Activated CD8-positive, alpha-beta memory T cell treated with anti-CD3 and anti-CD28 coated beads for 36 hours (primary cell): ENCODE measurements around the gene VCAM1. TPM values are rescaled to one million over a fixed set of nuclear protein-coding genes. Genes with fewer than 3 reads are reported as not detected.
"Not testable (repeated sequence)": the region's sequence is repeated elsewhere in the genome, so short reads cannot be mapped to it uniquely, and the experiment has no call there.

ENCODE experiments used
- CTCF ChIA-PET: fragments of 350-600 bp; sonication (Branson Sonifier 250); formaldehyde crosslinking; loops from one replicate; lab custom pipeline; 2021; ENCODE audit warnings: antibody characterized with exemption; lab: Charles Lee
- POLR2A ChIA-PET: fragments of 350-600 bp; sonication (Branson Sonifier 250); formaldehyde crosslinking; loops from one replicate; lab custom pipeline; 2021; ENCODE audit warnings: antibody characterized with exemption; lab: Charles Lee
- total RNA-seq, 2 experiments: library from RNA; stranded (reverse); gene quantifications; one replicate each; pipeline ENCODE4 v1.2.3, GENCODE V29; 2021

The VCAM1 gene
- total RNA-seq, 2 experiments from 2014 or later, result 1.9 to 2.4 TPM

- CTCF ChIA-PET, result no interaction called here
These were observed 49.8 kb downstream of the VCAM1 start for GRCh38 chr1:100769323-100769722.

GRCh38 chr1:100769906-100770646 lies 50.5 kb downstream of the VCAM1 start:
- POLR2A ChIA-PET, result no interaction called here
- CTCF ChIA-PET, result no interaction called here

More at GRCh38 chr1:100769323-100769722, 49.8 kb downstream of the VCAM1 start:
- POLR2A ChIA-PET, result no interaction called here

GRCh38 chr1:100773444-100773843 lies 53.9 kb downstream of the VCAM1 start:
- POLR2A ChIA-PET, result no interaction called here
- CTCF ChIA-PET, result no interaction called here

- ChIA-PET POLR2A (no interaction called here), CTCF (no interaction called here)
These were observed 54.8 kb downstream of the VCAM1 start for GRCh38 chr1:100774370-100774769.

GRCh38 chr1:100775483-100775882 lies 55.9 kb downstream of the VCAM1 start:
- POLR2A ChIA-PET, result no interaction called here
- CTCF ChIA-PET, result no interaction called here

- ChIA-PET POLR2A (no interaction called here), CTCF (no interaction called here)
These were observed 59.2 kb downstream of the VCAM1 start for GRCh38 chr1:100778748-100779147.

GRCh38 chr1:100780814-100781213 lies 61.3 kb downstream of the VCAM1 start:
- POLR2A ChIA-PET, result no interaction called here
- CTCF ChIA-PET, result no interaction called here

GRCh38 chr1:100781728-100782127 lies 62.2 kb downstream of the VCAM1 start:
- CTCF ChIA-PET, POLR2A ChIA-PET: not testable (repeated sequence)

- CTCF ChIA-PET, result no interaction called here
These were observed 63.0 kb downstream of the VCAM1 start for GRCh38 chr1:100782473-100783039.

GRCh38 chr1:100785470-100786052 lies 66.0 kb downstream of the VCAM1 start:
- CTCF ChIA-PET, result no interaction called here
- POLR2A ChIA-PET, result no interaction called here

More at GRCh38 chr1:100782473-100783039, 63.0 kb downstream of the VCAM1 start:
- POLR2A ChIA-PET, result no interaction called here

- ChIA-PET CTCF (no interaction called here), POLR2A (no interaction called here)
These were observed 67.3 kb downstream of the VCAM1 start for GRCh38 chr1:100786870-100787269.

Other genes with a start within 250 kb of the VCAM1 start
- under 1 TPM in 1 of 2 experiments, not detected in 1; 0.04 TPM for gene GPR88, start 181.6 kb upstream of the VCAM1 start, total RNA-seq
- gene EXTL2, start 175.1 kb downstream of the VCAM1 start, total RNA-seq, result 10 to 100 TPM; 14.6 to 14.9 TPM
- gene SLC30A7, start 176.3 kb downstream of the VCAM1 start, total RNA-seq, result 10 to 100 TPM; 48.6 to 52.1 TPM